Measurements from ENCODE around the gene RSPRY1.

DNA sequence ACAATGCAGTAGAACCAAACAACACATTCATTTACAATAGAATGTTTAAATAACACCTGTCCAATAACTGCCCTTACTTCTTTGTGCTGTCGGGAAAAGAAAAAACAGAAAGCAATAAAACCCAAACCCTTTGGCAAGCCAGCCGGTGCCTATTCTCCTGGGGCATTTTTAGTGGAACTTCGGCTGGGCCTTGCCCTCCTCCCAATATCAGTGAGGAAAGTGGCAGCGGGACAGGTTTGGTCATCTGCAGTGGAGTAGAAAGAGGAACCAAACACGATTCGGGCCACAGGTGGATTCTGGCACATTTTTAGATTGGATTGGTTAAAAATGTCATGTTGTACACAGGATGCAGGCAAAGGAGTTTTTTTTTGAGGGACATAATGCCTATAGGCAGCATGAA is 32.3 kb upstream of the RSPRY1 start:
- TF ChIP-seq EZH2phosphoT487 (IDR thresholded peaks at IDR 0.05; ENCODE audit: borderline replicate concordance, low read length): no peak
- no peak for TF ChIP-seq CTCF (IDR thresholded peaks at IDR 0.05; ENCODE audit: low read depth, low read length, poor library complexity, severe bottlenecking)

Measured in DOHH2 (cell line).